ENCODE data around the gene VMA21. TPM values are rescaled to one million over a fixed set of nuclear protein-coding genes. Genes with fewer than 3 reads are reported as not detected.

Gene VMA21, protein sequence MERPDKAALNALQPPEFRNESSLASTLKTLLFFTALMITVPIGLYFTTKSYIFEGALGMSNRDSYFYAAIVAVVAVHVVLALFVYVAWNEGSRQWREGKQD
- polyA plus RNA-seq (ENCODE audit: insufficient read length in 4 of 4), result 10 to 100 TPM; 17.0 to 33.6 (median 31.9) TPM

DNA sequence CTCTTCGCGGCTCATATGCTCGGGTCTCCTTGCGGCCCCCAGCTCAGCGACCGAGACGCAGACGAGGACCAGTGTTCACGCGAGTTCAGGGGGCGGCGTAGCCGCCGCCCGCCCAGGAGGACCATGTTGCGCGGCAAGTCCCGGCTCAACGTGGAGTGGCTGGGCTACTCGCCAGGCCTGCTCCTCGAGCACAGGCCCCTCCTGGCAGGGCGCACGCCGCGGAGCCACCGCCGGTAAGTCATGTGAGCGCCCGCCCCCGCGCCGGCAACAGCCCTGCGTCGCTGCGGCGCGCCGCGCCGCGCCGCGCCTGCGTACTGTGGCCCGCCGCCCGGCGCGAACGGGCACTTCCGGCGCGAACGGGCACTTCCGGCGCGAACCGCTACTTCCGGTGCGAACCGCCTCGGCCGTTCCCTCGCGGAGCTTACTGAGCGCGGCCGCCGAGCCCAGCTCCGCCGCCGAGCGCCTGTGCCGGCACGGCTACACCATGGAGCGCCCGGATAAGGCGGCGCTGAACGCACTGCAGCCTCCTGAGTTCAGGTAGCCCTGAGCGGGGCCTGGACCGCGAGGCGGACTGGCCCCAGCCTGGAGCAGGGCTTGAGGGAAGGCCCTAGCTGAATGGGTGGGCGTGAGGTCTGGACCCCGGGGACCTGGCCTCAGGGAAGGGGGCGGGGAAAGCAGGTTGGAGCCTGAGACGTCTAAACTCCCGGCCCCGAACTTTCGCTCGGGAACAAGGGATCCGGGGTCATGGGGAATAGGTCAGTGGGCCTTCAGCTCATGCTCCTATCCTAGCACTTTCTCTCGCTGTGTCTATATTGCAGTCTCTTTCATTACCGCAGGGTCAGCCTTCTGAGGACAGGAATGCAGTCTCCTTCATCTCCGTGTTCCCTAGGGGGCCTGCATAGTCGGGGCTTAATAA is at the start of gene VMA21:
Gene VMA21, plus strand, starts transcription at position 382 of the 916 bp plus-strand sequence. Its CDS starts 103 bp downstream, at position 485.
- peak; percentile 39 to 53 (median 44) for DNase-seq (ENCODE audit: low read depth in 4 of 4, low spot score in 3 of 4)

DNA sequence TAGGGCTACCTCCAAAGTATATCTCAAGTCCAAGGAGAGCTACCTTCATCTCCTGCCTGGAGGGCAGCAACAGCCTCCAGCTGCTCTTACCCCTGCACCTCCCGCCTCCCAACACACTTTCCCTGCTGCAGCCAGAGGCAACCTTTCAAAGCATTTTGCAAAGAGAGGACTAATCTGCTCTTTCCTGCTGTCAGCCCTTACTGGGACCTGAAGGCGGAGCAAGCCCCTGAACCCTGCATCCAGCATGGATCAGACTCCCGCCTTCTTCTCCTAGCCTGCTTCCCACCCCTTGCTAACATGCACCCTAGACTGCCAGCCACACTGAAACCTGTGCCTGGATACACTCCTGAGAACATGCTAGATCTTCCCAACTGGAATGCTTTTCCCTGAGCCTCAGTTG is 37.7 kb upstream of the VMA21 start:
- no peak for DNase-seq (ENCODE audit: low read depth in 4 of 4, low spot score in 3 of 4)

DNA sequence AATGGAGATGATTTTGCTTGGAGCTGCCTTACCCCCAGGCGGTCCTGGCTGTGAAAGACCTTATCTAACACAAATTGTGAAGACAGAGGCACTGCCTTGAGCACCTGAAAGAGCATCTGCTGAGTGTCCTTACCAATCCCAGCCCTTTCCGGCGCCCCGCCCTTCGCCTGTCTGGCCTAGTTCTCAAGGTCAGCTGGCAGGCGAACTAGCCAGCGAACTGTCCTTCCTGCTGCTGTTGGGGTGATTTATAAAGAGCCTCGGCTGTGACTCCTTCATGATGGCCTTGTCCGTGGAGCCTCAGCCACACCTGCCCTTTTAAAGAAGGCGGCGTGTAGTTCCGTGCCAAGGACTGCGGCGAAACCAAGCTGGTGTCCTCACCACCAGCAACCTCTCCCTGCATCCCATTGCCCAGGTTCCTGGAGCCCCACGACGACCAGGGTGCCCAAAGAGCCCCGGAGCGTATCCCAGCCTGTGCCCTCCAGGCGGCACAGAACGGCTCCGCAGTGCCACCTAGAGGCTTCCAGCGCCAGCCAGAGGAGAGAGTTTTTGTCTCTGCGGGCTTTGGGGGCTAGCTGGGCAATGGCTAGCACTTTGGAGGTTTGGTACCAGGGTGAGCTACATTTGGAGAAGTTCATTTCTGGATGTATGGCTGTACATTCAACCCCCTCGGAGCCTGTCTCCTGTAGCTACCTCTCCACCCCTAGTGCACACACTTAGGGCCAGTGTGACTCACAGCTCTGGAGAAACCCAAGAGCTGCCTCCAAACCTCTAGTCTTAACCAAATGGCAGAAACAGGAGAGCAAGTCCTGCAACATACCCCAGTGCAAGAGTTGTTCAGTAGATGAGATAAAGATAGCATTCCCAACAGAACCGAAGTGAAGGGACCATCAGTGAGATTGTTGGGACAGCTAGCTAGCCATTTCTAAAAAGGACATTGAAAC is 36.8 kb upstream of the VMA21 start:
- peak in 1 of 4 donors; percentile 4 for DNase-seq (ENCODE audit: low read depth in 4 of 4, low spot score in 3 of 4)

DNA sequence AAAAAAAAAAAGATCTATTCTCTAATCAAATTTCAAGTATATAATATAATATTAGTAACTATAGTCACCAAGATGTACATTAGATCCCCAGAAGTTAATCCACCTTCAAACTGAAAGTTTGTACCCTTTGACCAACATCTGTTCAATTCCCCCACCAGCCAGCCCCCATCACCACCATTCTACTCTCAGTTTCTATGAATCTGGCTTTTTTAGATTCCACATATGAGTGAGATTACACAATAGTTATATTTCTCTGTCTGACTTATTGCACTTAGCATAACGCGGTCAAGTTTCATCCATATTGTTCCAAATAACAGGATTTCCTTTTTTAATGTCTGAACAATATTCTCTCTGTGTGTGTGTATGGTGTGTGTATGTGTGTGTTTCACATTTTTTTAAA is 33.7 kb upstream of the VMA21 start:
- DNase-seq (ENCODE audit: low read depth in 4 of 4, low spot score in 3 of 4), result no peak

DNA sequence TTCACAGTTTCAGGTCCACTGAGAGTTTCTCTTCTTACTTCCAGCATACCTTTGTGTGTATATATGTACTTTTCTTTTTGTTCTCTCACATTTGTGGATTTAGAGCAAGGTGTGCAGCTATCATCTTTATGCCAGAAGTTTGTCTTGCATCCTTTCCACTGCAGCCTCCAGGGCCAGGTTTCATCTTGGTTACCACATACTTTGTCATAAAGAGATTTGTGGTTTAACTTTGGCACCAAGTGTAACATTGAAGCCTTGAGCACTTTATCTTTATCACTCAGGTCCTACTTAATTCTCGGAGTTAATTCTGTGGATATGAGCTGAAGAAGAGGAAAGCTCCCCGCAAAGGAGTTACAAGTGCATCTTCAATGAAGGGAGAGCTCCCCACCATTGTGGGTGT is 31.4 kb upstream of the VMA21 start:
- no peak for DNase-seq (ENCODE audit: low read depth in 4 of 4, low spot score in 3 of 4)

DNA sequence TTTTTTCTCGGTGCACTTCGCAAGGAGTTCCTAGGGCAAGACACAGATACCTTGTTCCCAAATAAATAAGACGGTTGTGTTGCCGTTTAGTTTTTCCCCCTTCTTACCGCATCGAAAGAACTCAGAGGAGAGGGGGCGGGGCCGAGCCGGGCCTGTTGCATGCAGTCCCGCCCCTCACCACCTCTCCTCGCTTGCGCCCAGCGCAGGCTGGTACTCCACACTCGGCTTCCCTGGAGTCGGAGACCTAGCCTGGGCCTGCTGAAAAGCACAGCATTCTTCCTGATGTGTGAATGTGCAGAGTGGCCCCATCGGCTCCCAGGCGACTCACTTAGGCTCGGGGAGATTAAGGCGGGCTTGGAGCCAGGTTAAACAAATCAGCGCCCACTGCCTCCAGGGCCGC is 26.1 kb upstream of the VMA21 start:
- DNase-seq (ENCODE audit: low read depth in 4 of 4, low spot score in 3 of 4), result no peak

DNA sequence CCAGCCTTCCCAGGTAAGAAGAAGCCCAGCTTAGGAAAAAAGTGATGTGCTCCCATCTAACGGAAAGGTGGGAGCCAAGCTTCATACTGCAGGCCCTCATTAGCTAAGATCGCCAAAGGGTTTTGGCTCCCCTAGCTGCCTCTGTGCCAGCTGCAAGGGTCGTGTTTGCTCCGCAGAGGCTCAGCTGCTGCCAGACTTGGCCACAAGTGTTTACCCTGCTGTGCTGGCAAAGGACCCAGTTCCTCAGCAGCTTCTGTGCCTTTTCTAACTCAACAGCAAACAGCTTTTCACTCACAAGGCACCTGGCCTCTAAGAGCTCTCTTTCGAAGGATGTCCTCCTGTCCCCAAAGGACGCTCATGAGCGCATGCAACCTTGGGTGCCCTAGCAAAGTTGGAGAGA is 12.2 kb upstream of the VMA21 start:
- no peak for DNase-seq (ENCODE audit: low read depth in 4 of 4, low spot score in 3 of 4)

DNA sequence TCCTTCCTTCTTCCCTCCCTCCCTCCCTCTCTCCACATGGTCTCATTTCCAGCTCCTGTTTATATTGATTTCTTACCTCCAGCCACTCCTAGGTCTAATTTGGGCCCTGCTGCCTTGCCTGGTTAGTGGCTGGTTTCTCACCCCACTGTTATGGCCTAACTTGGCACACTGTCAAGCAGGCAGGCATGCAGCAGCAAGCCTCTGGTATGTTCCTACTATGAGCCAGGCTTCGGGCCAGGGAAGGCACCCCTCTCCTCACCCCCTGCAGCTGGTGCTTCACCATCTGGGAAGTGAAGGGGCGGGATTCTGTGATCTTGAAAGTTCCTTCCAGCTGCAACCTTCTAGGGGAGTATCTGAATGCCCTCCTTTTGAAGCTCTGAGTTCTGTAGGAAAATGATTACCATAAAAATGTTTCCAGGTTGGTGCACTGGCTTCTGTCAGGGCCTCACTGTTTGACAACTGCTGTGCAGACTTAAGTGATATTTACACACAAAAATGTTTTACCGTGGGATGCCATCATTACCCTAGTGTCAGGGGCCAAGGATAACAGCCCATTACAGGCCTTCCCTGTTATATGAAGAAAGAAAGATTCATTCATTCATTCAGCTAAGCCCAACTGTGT is 10.1 kb upstream of the VMA21 start:
- no peak for DNase-seq (ENCODE audit: low read depth in 4 of 4, low spot score in 3 of 4)

DNA sequence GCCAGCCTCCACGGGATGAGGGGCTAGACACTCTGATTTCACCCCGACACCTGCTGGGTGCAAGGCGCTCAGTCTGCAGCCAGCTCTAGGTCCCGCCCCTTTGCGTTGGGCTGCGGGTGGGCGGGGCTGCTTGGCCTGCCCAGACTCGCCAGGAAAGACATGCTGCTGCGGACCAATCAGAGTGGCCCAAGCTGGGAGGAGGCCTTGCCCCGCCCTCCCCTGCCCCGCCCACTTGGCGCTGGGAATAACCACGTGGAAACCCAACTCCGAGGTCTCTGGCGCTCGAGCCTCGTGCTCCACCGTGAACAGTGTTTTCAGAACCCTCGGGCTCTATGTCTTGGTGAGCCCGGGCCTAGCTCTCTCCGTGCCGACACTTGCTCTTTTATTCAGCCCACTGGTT is 5.3 kb upstream of the VMA21 start:
- no peak for DNase-seq (ENCODE audit: low read depth in 4 of 4, low spot score in 3 of 4)

DNA sequence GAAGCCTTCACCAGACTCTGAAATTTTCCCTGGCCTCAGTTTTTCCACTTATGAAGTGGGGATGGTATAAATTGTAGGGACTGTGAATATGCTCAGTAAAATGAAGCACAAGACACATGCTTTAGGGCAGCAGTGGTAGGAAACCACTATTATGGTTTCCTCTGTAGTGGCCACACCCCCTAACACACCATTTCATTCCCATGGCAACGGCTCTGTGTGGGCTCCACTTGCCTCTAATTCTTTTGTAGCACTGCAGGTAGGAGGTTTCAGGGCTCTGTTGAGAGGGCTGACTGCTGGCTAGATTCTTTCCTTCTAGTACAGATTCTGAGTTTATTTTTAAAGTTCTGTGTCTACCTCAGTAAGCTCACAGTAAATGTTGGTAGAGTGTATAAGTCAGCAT is 3.5 kb upstream of the VMA21 start:
- DNase-seq (ENCODE audit: low read depth in 4 of 4, low spot score in 3 of 4), result no peak

DNA sequence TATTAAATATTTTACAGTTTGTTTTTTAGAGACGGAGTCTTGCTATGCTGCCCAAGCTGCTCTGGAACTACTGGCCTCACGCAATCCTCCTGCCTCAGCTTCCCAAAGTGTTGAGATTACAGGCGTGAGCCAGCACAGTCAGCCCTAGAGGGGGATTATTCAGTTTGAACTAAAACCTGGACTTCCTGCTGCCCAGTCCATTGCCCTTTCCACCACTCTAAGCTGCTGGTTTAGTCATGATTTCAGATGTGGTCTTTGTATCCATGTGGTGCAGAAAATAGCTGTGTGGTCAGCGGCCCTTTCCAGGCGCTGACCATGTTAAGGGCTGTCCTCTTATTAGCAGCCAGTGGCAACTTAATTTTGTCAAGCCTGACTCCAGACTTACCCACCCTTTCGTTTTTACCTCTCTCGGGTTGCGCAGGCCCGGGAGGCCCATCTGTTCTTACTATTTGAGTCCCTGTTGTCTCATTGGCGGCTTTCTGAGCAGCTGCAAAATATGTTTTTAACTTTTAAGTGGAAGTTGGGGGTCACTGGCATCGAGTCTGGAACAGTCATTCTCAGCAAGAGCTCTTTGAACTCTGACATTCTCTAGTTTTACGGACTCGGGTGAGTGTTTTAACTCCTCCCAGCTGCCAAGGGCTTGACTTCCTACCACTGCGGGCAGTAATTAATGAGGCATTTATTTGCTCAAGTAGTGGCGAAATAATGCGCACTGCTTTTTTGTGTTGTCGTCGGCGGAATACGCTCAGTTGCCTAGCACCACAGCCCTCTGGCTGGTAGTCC is 773 bp upstream of the VMA21 start:
- peak; percentile 14 to 40 (median 22) for DNase-seq (ENCODE audit: low read depth in 4 of 4, low spot score in 3 of 4)

DNA sequence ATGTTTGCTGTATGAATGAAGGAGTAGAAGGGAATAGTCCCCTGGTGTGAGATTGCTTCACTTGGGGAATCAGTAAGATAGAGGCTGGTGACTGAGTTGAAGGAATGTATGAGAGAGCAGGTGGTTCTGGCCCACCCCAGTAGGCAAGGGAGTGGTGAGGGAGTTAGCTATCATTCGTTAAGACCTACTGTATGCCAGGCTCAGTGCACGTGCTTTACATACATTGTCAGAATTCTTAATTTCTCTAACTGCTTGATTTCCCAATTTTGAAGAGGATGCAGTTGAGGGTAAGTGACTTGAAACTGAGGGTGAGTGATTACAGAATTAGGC is 700 bp downstream of the VMA21 start:
- no peak for DNase-seq (ENCODE audit: low read depth in 4 of 4, low spot score in 3 of 4)

DNA sequence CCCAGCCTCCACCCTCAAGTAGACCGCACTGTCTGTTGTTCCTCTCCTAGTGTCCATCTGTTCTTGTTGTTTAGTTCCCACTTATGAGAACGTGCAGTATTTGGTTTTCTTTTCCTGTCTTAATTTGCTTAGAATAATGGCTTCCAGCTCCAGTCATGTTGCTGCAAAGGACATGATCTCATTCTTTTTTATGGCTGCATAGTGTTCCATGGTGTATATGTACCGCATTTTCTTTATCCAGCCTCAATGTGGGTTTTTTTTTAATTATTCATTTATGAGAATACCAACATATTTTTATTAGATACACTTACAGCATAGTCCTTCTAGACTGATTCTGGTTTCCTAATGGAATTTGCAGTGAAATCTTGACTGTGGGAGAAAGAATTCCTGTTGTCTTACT is 1.3 kb downstream of the VMA21 start:
- no peak for DNase-seq (ENCODE audit: low read depth in 4 of 4, low spot score in 3 of 4)

DNA sequence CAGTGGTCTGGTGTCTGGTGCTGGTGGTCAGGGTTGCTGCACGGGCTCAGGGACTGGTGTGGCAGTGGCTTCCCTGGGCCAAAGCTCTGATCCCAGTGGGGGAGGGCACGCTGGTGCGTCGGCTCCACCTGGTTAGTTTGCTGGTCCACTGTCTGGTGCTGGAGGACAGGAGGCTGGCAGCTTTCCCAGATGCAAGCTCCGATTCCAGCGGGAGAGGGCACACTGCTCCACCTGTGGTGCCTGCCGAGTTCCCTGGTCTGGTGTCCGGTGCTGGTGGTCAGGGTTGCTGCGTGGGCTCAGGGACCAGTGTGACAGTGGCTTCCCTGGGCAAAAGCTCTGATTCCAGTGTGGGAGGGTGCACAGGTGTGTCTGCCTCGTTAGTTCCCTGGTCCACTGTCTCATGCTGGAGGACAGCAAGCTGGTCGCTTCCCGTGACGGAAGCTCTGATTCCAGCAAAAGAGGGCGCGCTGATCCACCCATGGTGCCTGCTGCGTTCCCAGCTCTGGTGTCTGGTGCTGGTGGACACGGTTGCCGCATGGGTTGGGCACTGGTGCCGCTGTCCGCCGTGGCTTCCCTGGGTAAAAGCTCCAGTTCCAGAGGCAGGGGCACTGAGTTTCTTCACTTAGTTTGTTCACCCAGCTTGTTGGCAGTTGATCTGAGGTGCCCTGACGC is 5.8 kb downstream of the VMA21 start:
- DNase-seq (ENCODE audit: low read depth in 4 of 4, low spot score in 3 of 4), result no peak

DNA sequence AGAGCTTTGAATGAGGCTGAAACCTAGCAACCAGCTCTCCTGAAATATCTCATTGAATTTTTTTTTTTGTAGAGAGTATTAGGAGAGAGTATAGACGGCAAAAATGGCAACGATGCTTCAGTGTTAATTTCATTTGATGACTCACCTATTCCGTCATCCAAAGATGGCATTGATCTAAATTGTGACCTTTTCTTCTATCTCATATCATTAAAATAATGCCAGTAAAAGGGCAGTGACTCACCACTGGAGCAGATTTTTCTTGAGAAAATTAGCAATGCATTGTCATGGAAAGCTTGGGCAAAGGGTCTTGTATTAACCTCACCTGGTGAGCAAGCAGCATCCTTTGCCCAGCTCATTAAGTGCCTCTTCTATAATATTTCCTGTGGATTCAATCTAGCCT is 19.6 kb downstream of the VMA21 start:
- no peak for DNase-seq (ENCODE audit: low read depth in 4 of 4, low spot score in 3 of 4)

DNA sequence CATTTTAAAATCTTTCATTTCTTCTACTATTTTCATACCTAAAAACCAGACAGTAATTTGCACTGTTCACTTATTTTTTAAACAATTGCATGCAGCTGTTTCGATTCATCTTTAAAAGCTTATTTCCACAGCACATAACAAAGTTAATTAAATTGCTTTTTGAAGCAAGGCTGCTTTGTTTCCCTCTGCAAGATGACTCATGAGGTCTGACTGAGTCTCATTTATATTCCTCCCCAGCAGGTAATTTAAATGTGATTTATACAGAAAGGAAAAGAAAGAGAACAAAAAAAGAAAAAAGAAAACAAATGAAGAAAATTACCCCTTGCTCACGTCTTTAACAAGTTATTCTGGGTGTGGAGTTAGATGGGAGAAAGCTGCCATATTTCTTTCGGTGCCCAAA is 22.8 kb downstream of the VMA21 start:
- DNase-seq (ENCODE audit: low read depth in 4 of 4, low spot score in 3 of 4), result no peak

DNA sequence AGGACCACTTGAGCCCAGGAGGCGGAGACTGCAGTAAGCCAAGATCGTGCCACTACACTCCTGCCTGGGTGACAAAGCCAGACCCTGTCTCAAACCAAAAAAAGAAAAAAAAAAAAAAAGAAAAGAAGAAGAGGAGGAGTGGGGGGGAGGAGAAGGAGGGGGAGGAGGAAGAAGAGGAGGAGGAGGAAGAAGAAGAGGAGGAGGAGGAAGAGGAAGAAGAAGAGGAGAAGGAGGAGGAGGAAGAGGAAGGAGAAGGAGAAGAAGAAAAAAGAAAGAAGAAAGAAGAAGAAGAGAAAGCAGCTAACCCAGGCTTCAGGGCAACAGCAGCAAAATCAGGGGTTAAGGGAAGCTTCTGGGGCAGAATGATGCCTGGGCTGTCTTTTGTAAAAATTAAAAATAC is 27.5 kb downstream of the VMA21 start:
- no peak for DNase-seq (ENCODE audit: low read depth in 4 of 4, low spot score in 3 of 4)

DNA sequence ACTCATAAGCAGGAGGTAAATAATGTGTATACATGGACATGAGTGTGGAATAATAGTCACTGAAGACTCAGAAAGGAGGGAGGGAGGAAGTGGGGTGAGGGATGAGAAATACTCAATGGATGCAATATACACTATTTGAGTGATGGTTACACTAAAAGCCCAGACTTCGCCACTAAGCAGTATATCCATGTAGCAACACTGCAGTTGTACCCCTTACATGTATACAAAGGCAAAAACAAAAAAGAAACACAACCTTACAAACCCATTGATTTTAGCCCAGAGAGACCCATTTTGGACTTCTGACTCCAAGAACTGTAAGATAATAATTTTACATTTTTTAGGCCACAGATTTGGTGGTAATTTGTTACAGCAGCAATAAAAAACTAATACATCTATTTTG is 51.5 kb downstream of the VMA21 start:
- DNase-seq (ENCODE audit: low read depth in 4 of 4, low spot score in 3 of 4), result no peak

DNA sequence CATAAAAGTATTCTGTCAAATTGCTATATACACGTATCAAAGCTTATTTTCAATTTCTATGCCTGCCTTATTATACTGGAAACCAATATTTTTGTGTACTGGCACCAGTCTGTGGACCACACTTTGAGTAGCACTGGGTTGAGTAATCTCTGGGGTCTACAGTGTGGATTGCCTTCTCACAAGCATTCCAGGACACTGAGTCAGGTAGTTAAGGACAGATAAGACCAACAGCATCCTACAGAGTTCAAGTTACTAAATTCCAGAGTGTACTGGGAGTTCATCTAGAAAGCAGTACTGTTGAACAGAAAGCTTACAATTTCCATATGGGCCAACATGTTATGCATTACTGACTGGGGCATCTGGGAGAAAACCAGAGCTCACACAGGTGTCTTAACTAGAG is 61.8 kb downstream of the VMA21 start:
- DNase-seq (ENCODE audit: low read depth in 4 of 4, low spot score in 3 of 4), result no peak

Measured in left renal pelvis (tissue), 4 donors.